OCI-LY3 (cell line): ENCODE measurements around the gene LDLRAD4.

Experiments
- H2AFZ ChIP-seq: fragments of 200-600, 300-600 bp; shearing (Covaris generic); 2 replicates; pipeline ENCODE4 v1.6.0; 2014; ENCODE audit warnings: antibody characterized with exemption, low read depth, low read length
- H3K27ac ChIP-seq: fragments of 200-600, 300-600 bp; sonication (generic); 2 replicates; pipeline ENCODE4 v1.5.1; 2014; ENCODE audit warnings: mild to moderate bottlenecking, low read length, moderate library complexity, mixed read lengths
- H3K27me3 ChIP-seq: fragments of 200-600, 300-600 bp; sonication (generic); 2 replicates; pipeline ENCODE4 v1.6.1; 2014; ENCODE audit warnings: low read depth, low read length, mixed read lengths
- H3K36me3 ChIP-seq: fragments of 200-600, 300-600 bp; sonication (generic); replicated peaks from 2 replicates; pipeline ENCODE3; 2014; ENCODE audit warnings: low read depth, low read length, mixed read lengths
- H3K4me1 ChIP-seq: fragments of 300-600, 200-600 bp; sonication (generic); 2 replicates; pipeline ENCODE4 v1.6.1; 2014; ENCODE audit warnings: low read length, mixed read lengths
- H3K4me2 ChIP-seq: fragments of 200-600, 300-600 bp; sonication (generic); 2 replicates; pipeline ENCODE4 v1.6.1; 2014; ENCODE audit warnings: low read length, mixed read lengths
- H3K4me3 ChIP-seq: fragments of 300-600, 200-600 bp; sonication (generic); 2 replicates; pipeline ENCODE4 v1.5.1; 2014; ENCODE audit warnings: antibody characterized with exemption, mild to moderate bottlenecking, low read length, moderate library complexity
- H3K79me2 ChIP-seq: fragments of 300-600, 200-600 bp; shearing (Covaris generic); 2 replicates; pipeline ENCODE4 v1.6.1; 2014; ENCODE audit warnings: mild to moderate bottlenecking, low read length, mixed read lengths
- H3K9ac ChIP-seq: fragments of 300-600, 200-600 bp; shearing (Covaris generic); 2 replicates; pipeline ENCODE4 v1.6.0; 2014; ENCODE audit warnings: mild to moderate bottlenecking, low read length, moderate library complexity
- H3K9me3 ChIP-seq: fragments of 200-600, 300-600 bp; shearing (Covaris generic); 2 replicates; pipeline ENCODE4 v1.6.1; 2014; ENCODE audit warnings: low read length, mixed read lengths; ENCODE audit not compliant: insufficient read depth
- H4K20me1 ChIP-seq: fragments of 200-600, 300-600 bp; sonication (generic); 2 replicates; pipeline ENCODE4 v1.6.1; 2016; ENCODE audit warnings: low read length, mixed read lengths; ENCODE audit not compliant: insufficient read depth
- CTCF ChIP-seq: fragments of 200-600, 300-600 bp; sonication (generic); IDR thresholded peaks from 2 replicates; pipeline ENCODE4 v1.5.1; 2014; ENCODE audit warnings: antibody characterized with exemption, low read length, low read depth
- EZH2phosphoT487 ChIP-seq: fragments of 200-600 bp; shearing (Covaris generic); IDR thresholded peaks from 2 replicates; pipeline ENCODE4 v1.6.1; 2018; ENCODE audit warnings: antibody characterized with exemption, mixed run types, low read depth

LDLRAD4 gene

DNA sequence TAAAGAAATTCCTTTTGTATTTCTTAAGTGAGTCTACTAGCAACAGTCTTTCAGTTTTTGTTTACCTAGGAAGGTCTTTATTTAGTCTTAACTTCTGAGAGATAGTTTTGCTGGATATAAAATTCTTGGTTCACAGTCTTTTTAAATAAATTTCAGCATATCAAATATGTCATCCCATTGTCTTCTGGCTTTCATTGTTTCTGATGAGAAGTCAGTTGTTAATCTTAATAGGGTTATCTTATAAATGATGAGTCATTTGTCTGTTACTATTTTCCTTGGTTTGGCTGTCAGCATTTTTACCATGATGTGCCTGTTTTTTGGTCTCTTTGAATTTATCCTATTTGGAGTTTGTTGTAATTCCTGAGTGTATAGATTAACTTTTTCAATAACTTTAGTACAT, 378.5 kb downstream of the LDLRAD4 start:
- Histone ChIP-seq H3K36me3 (peaks cover 26% of the 10 kb centered on the region), H3K27ac (no peak overlapping the region), H3K4me2 (no peak overlapping the region), H3K27me3 (no peaks in the 10 kb centered on the region), H3K4me1 (peaks cover 11% of the 10 kb centered on the region), H2AFZ (no peak overlapping the region), H4K20me1 (no peaks in the 10 kb centered on the region), H3K9me3 (peaks cover 38% of the 10 kb centered on the region; the same call in 1 of the 2 replicates), H3K79me2 (no peaks in the 10 kb centered on the region), H3K4me3 (no peak overlapping the region), H3K9ac (no peak overlapping the region)
- TF ChIP-seq CTCF, result no peak
- no peak for TF ChIP-seq EZH2phosphoT487

- H3K4me3 ChIP-seq, result no peak overlapping the region
- H3K4me2 ChIP-seq, result no peak overlapping the region
- no peaks in the 10 kb centered on the region for H3K27me3 ChIP-seq
- H3K27ac ChIP-seq, result no peak overlapping the region
- peaks cover 11% of the 10 kb centered on the region for H3K4me1 ChIP-seq
- H4K20me1 ChIP-seq, result no peaks in the 10 kb centered on the region
- H3K36me3 ChIP-seq, result peaks cover 26% of the 10 kb centered on the region
- H3K79me2 ChIP-seq, result no peaks in the 10 kb centered on the region
- H3K9me3 ChIP-seq, result peaks cover 38% of the 10 kb centered on the region; the same call in 1 of the 2 replicates
- no peak for TF ChIP-seq CTCF
- H3K9ac ChIP-seq, result no peak overlapping the region
- no peak overlapping the region for H2AFZ ChIP-seq
Measured at GRCh38 chr18:13598591-13598990, 380.0 kb downstream of the LDLRAD4 start.

GRCh38 chr18:13599031-13599430, 380.5 kb downstream of the LDLRAD4 start:
- Histone ChIP-seq H3K9me3 (peaks cover 38% of the 10 kb centered on the region; the same call in 1 of the 2 replicates), H3K4me2 (no peak overlapping the region), H3K4me1 (peaks cover 9% of the 10 kb centered on the region), H4K20me1 (no peaks in the 10 kb centered on the region), H3K27ac (no peak overlapping the region), H3K36me3 (peaks cover 26% of the 10 kb centered on the region), H3K27me3 (no peaks in the 10 kb centered on the region), H3K4me3 (no peak overlapping the region), H3K9ac (no peak overlapping the region), H3K79me2 (no peaks in the 10 kb centered on the region), H2AFZ (no peak overlapping the region)
- TF ChIP-seq EZH2phosphoT487 (no peak), CTCF (no peak)

DNA sequence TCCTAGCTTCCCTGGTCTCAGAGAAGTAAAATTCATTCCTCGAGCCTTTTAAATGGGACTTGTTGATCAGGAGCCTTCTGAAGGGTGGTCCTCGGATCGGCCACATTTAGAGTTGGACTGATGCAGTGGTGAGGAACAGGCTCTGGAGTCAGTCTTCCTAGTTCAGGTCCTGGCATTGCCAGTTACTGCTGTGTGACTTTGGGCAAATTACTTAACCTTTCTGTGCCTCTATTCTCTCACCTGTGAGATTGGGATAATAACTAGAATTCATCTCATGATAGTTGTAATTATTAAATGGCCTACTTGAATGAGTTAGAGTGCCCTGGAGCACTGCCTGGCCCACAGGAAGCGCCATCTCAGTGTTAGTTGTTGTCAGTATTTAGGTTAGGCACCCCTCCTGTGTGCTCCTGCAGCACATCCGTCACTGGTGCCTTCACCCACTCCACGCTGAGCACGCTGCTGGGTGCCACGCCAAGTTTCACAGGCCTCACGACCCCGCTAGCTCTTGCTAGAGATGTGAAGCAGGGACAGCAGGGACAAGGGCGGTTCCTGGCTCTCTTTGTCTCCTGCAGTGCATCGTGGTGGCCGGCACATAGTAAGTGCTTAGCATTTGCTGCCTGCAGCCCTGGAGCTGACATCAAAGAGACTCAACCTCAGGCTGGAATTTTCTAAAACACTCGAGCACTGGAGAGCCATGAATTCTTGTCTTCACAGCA, 384.9 kb downstream of the LDLRAD4 start:
- Histone ChIP-seq H3K4me3 (no peak overlapping the region), H3K9me3 (peaks cover 10% of the 10 kb centered on the region; the same call in 1 of the 2 replicates), H3K27me3 (no peaks in the 10 kb centered on the region), H2AFZ (no peak overlapping the region), H3K4me1 (peaks cover 5% of the 10 kb centered on the region), H4K20me1 (no peaks in the 10 kb centered on the region), H3K9ac (no peak overlapping the region), H3K27ac (no peak overlapping the region), H3K79me2 (no peaks in the 10 kb centered on the region), H3K4me2 (no peak overlapping the region), H3K36me3 (peaks cover 6% of the 10 kb centered on the region)
- TF ChIP-seq CTCF, result no peak
- no peak for TF ChIP-seq EZH2phosphoT487
